Measurements from ENCODE around the gene LRTM2. TPM values are rescaled to one million over a fixed set of nuclear protein-coding genes. Genes with fewer than 3 reads are reported as not detected.
A peak's percentile ranks its signal among the peaks of the same experiment; 100 is the strongest.

The LRTM2 gene
- total RNA-seq, 4 donors from 2014 or later = 0.26 TPM; not detected in 3

DNA sequence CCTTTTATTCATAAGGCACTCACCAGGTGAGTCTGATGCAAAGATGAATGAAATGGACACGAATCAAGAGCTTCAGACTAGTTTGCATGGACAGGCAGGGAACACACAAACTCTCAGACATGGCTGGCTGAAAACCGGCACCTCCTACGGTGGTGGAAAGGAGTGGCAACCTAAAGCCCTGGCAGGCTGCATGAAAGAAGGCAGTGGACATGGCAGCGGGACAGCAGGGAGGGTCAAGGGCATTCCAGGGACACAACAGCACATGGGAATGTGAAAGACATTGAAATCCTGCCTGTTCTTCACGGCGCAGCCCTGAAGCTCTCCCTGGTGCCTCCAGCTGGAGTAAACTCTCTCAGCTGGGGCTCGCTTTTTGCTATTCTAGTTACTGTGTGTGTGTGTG, 16.6 kb upstream of the LRTM2 start:
- H3K4me3 ChIP-seq = no peak overlapping the region
- TF ChIP-seq EP300 (IDR thresholded peaks at IDR 0.05) (no peak), CTCF (IDR thresholded peaks at IDR 0.05) (no peak), POLR2A (IDR thresholded peaks at IDR 0.05) (no peak), POLR2AphosphoS5 (IDR thresholded peaks at IDR 0.05) (no peak)
- H3K9me3 ChIP-seq = no peaks in the 10 kb centered on the region
- H3K27ac ChIP-seq = no peak overlapping the region
- H3K27me3 ChIP-seq = no peaks in the 10 kb centered on the region
- DNase-seq (ENCODE audit: low spot score in 2 of 2) = peak; percentile 35 to 49
- no peaks in the 10 kb centered on the region for H3K36me3 ChIP-seq
- 81% methylated on average over 6 of the region's 7 CpGs for WGBS
- H3K4me1 ChIP-seq = peaks cover 20% of the 10 kb centered on the region

- Histone ChIP-seq H3K27me3 (no peaks in the 10 kb centered on the region), H3K36me3 (no peaks in the 10 kb centered on the region), H3K27ac (no peak overlapping the region), H3K9me3 (no peaks in the 10 kb centered on the region), H3K4me1 (peaks cover 20% of the 10 kb centered on the region), H3K4me3 (no peak overlapping the region)
- WGBS = 56% methylated on average over 22 of the region's 25 CpGs
- peak; percentile 93 to 96 for DNase-seq (ENCODE audit: low spot score in 2 of 2)
- no peak for TF ChIP-seq CTCF (IDR thresholded peaks at IDR 0.05)
- no peak for TF ChIP-seq POLR2AphosphoS5 (IDR thresholded peaks at IDR 0.05)
- no peak for TF ChIP-seq POLR2A (IDR thresholded peaks at IDR 0.05)
- TF ChIP-seq EP300 (IDR thresholded peaks at IDR 0.05) = no peak
These were observed 15.6 kb upstream of the LRTM2 start for GRCh38 chr12:1804545-1805332.

DNA sequence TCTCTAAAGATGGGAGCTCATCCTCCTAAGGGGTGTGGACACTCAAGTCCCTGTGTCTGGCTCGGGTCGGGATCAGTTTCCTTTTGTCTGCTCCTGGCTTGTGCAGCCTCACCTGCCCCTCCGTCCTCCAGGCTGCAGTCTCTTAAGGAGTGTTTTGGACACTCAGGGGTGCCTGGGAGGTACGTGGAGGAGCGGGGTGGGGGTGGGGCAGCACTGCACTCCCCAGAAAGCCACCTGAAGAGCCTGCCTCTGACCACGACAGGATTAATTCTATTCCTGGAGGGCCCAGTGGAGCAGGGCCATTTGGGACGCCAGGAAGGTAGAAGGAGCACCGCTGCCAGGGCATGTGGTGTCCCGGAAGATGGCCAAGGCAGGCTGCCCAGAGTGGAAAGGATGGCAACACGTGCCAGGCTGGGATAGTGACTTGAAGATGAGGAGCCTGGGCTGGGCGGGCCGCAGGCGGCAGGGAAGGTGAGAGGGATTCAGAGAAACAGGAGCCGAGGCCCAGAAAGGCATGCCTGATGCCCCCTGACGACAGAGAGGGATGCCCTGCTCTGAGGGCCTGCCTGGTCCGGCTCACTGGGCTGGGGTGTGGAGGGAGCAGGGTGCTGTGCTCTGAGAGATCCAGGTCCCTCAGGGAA, 14.8 kb upstream of the LRTM2 start:
- H3K36me3 ChIP-seq = no peaks in the 10 kb centered on the region
- no peaks in the 10 kb centered on the region for H3K27me3 ChIP-seq
- no peak overlapping the region for H3K27ac ChIP-seq
- DNase-seq (ENCODE audit: low spot score in 2 of 2) = peak; percentile 60 to 65
- H3K4me1 ChIP-seq = peaks cover 20% of the 10 kb centered on the region
- H3K9me3 ChIP-seq = no peaks in the 10 kb centered on the region
- 81% methylated on average over 16 of the region's 16 CpGs for WGBS
- no peak overlapping the region for H3K4me3 ChIP-seq
- TF ChIP-seq POLR2A (IDR thresholded peaks at IDR 0.05) (no peak), CTCF (IDR thresholded peaks at IDR 0.05) (no peak), EP300 (IDR thresholded peaks at IDR 0.05) (no peak), POLR2AphosphoS5 (IDR thresholded peaks at IDR 0.05) (no peak)

DNA sequence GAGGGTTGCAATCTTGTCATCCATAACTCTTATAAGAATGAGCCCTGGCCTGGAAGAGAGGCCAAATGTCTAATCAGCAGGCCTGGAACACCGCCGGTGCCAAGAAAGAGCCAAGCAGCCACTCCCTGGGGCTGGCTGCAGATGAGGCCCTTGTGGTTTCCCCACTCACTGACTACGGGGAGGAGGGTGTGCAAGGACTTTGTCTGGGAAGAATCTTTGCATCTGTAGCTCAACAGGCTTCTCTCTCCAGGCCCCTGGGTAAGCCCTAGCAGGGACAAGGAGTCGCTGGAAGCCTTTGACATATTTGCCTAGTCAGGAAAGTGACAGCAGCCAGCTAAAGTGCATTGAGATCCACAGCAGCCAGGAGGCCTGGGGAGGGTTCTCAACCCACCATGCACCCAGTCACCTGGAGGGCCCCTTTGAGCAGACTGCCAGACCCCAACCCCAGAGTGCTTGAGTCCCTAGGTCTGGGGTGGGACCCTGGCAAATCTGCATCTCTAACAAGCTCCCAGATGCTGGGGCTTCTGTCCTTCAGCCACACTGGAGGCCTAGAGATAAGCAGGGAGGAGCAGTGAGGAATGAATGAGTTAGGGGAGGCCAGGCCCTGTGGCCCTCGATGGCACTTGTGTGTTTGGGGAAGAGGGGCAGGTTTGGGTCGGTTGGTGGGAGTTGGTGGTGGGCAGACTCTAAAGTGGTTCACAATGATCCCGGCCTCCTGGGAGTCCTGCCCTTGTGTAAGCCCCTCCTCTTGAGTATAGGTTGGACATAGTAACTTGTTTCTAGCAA, 13.9 kb upstream of the LRTM2 start:
- WGBS = 52% methylated on average over 7 of the region's 7 CpGs
- Histone ChIP-seq H3K4me1 (peaks cover 20% of the 10 kb centered on the region), H3K27ac (no peak overlapping the region), H3K36me3 (no peaks in the 10 kb centered on the region), H3K27me3 (no peaks in the 10 kb centered on the region), H3K4me3 (no peak overlapping the region), H3K9me3 (no peaks in the 10 kb centered on the region)
- no peak for TF ChIP-seq POLR2A (IDR thresholded peaks at IDR 0.05)
- TF ChIP-seq CTCF (IDR thresholded peaks at IDR 0.05) = no peak
- no peak for TF ChIP-seq POLR2AphosphoS5 (IDR thresholded peaks at IDR 0.05)
- TF ChIP-seq EP300 (IDR thresholded peaks at IDR 0.05) = no peak
- DNase-seq (ENCODE audit: low spot score in 2 of 2) = peak in 1 of 2 donors; percentile 54
